HepG2 (cell line): Measurements from ENCODE around the gene RNF40. TPM values are rescaled to one million over a fixed set of nuclear protein-coding genes. Genes with fewer than 3 reads are reported as not detected.

Source experiments
- ETV5 ChIP-seq: IDR thresholded peaks from 2 replicates; pipeline ENCODE4 v1.6.1; 2018; ENCODE audit warnings: missing biosample characterization, missing genetic modification reagents, inconsistent platforms, borderline replicate concordance
- HOXA3 ChIP-seq: sonication (generic); formaldehyde crosslinking; IDR thresholded peaks from 2 replicates; pipeline ENCODE4 v1.5.0; 2020; ENCODE audit warnings: missing genetic modification reagents
- KLF9 ChIP-seq: IDR thresholded peaks from 2 replicates; pipeline ENCODE4 v1.6.1; 2016; ENCODE audit warnings: low read depth
- PAF1 ChIP-seq: IDR thresholded peaks from 2 replicates; pipeline ENCODE4 v1.6.1; 2016; ENCODE audit warnings: missing genetic modification reagents, missing compliant biosample characterization
- PCBP1 ChIP-seq: fragments of 200-400 bp; formaldehyde crosslinking; IDR thresholded peaks from 2 replicates; pipeline ENCODE4 v1.6.1; 2017; ENCODE audit warnings: mild to moderate bottlenecking, low read depth, low read length, borderline replicate concordance
- RBM39 ChIP-seq: fragments of 200-400 bp; formaldehyde crosslinking; IDR thresholded peaks from one replicate; pipeline ENCODE4 v1.6.1; 2018; ENCODE audit warnings: antibody characterized with exemption, mild to moderate bottlenecking, low read depth, low read length; ENCODE audit not compliant: poor library complexity, severe bottlenecking
- REXO4 ChIP-seq: sonication (generic); formaldehyde crosslinking; IDR thresholded peaks from 2 replicates; pipeline ENCODE4 v1.8.0; 2022; ENCODE audit warnings: missing genetic modification reagents, mild to moderate bottlenecking, borderline replicate concordance
- SALL1 ChIP-seq: sonication (generic); formaldehyde crosslinking; IDR thresholded peaks from 2 replicates; pipeline ENCODE4 v1.8.0; 2022; ENCODE audit warnings: mild to moderate bottlenecking, missing genetic modification reagents
- SNAPC2 ChIP-seq: sonication (generic); formaldehyde crosslinking; IDR thresholded peaks from 2 replicates; pipeline ENCODE4 v1.8.1; 2022; ENCODE audit warnings: mild to moderate bottlenecking, missing genetic modification reagents
- SP5 ChIP-seq: IDR thresholded peaks from 2 replicates; pipeline ENCODE4 v1.6.1; 2016; ENCODE audit warnings: low read depth, borderline replicate concordance
- SRSF1 ChIP-seq: fragments of 200-400 bp; formaldehyde crosslinking; optimal IDR thresholded peaks from 2 replicates; pipeline ENCODE3; 2017; ENCODE audit warnings: mild to moderate bottlenecking, low read depth, low read length, moderate library complexity
- U2AF1 ChIP-seq: fragments of 200-400 bp; formaldehyde crosslinking; optimal IDR thresholded peaks from 2 replicates; pipeline ENCODE3; 2017; ENCODE audit warnings: mild to moderate bottlenecking, low read depth, low read length
- ZNF263 ChIP-seq: sonication (generic); formaldehyde crosslinking; IDR thresholded peaks from 2 replicates; pipeline ENCODE4 v1.4.0; 2020; ENCODE audit warnings: missing genetic modification reagents
- ZNF589 ChIP-seq: sonication (generic); formaldehyde crosslinking; conservative IDR thresholded peaks from 2 replicates; pipeline ENCODE4 v1.8.0; 2022; ENCODE audit warnings: mild to moderate bottlenecking, moderate library complexity, missing genetic modification reagents
- ZNF615 ChIP-seq: sonication (generic); formaldehyde crosslinking; IDR thresholded peaks from 2 replicates; pipeline ENCODE4 v1.5.0; 2020; ENCODE audit warnings: mild to moderate bottlenecking, missing genetic modification reagents, borderline replicate concordance
- ZNF672 ChIP-seq: sonication (generic); formaldehyde crosslinking; IDR thresholded peaks from 2 replicates; pipeline ENCODE4 v1.8.1; 2022; ENCODE audit warnings: missing genetic modification reagents
- ZNF766 ChIP-seq: sonication (generic); formaldehyde crosslinking; IDR thresholded peaks from 2 replicates; pipeline ENCODE4 v1.5.0; 2020; ENCODE audit warnings: missing genetic modification reagents, borderline replicate concordance
- ZNF768 ChIP-seq: sonication (generic); formaldehyde crosslinking; IDR thresholded peaks from 2 replicates; pipeline ENCODE4 v1.4.0; 2020; ENCODE audit warnings: missing genetic modification reagents
- polyA plus RNA-seq, 8 experiments: library from polyadenylated mRNA; depleted of rRNA in 3 of 8; stranded (reverse) in 7 of 8; unstranded in 1 of 8; fragments of >200 nt; fragmentation: Illumina TruSeq in 4 of 8; extraction: Trizol in 4 of 8; gene quantifications; 2 replicates each; pipeline versions ENCODE4 v1.2.1 to v1.2.3, GENCODE V29; 2011 to 2016; ENCODE audit warnings: low read depth in 4 of 8, missing spikeins in 1 of 8, mixed read lengths in 1 of 8; ENCODE audit not compliant: insufficient read depth in 1 of 8
- total RNA-seq, 5 experiments: library from RNA; depleted of rRNA; stranded (reverse); fragments of >200 nt; fragmentation: Illumina TruSeq; extraction: Trizol; gene quantifications; 2 replicates each; pipeline ENCODE4 v1.2.3, GENCODE V29; 2016; ENCODE audit warnings: low read depth in 1 of 5
- TF ChIP-seq, protein P1 (sequence below): IDR thresholded peaks from 2 replicates; pipeline ENCODE4 v1.6.1; 2016; ENCODE audit warnings: mild to moderate bottlenecking, missing biosample characterization, missing genetic modification reagents
- TF ChIP-seq, protein P2 (sequence below): sonication (generic); formaldehyde crosslinking; IDR thresholded peaks from 2 replicates; pipeline ENCODE4 v1.4.0; 2020; ENCODE audit warnings: missing genetic modification reagents, mild to moderate bottlenecking, borderline replicate concordance
- TF ChIP-seq, protein P3 (sequence below): sonication (generic); formaldehyde crosslinking; IDR thresholded peaks from 2 replicates; pipeline ENCODE4 v1.9.0; 2022; ENCODE audit warnings: low read depth, missing genetic modification reagents
- TF ChIP-seq, protein P4 (sequence below): sonication (generic); formaldehyde crosslinking; IDR thresholded peaks from 2 replicates; pipeline ENCODE4 v1.8.1; 2022; ENCODE audit warnings: mild to moderate bottlenecking, missing genetic modification reagents
- TF ChIP-seq, protein P5 (sequence below): sonication (generic); formaldehyde crosslinking; IDR thresholded peaks from 2 replicates; pipeline ENCODE4 v1.4.0; 2020; ENCODE audit warnings: mild to moderate bottlenecking, low read depth, missing genetic modification reagents

Gene RNF40
- total and polyA plus RNA-seq, 2 of the 13 experiments (the other 11 are each of a cell fraction or from before 2014, with no cell fraction given): 84.0 to 85.6 TPM

DNA sequence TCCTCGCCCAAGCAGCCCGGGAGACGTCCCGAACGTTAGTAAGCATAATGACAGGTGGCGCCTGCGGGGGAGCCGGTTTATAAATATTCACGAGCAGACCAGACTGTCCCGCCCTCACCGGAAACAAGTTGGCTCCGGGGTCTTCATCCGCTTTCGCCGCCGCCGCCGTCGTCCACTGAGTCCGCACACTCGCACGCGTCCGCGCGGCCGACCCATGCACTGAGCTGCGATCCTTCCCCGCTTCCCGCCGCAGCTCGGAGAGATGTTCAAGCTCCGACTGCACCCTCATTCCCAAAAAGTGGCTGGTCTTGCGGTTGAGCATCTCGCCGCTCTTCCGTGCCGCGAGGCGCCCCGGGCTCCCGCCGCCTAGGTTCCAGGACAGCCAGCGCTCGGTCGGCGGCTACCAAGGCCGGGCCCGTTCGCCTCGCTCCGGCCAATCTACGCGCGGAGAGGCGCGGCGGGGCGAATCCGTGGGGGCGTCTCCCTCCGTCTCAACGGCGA lies 645 bp upstream of the RNF40 start (continued):
- TF ChIP-seq, protein P1, sequence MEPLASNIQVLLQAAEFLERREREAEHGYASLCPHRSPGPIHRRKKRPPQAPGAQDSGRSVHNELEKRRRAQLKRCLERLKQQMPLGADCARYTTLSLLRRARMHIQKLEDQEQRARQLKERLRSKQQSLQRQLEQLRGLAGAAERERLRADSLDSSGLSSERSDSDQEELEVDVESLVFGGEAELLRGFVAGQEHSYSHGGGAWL (CRISPR knock-in tag): 0 out of 2 replicates have a peak, but pooled peaks have one; percentile 17
- 0 out of 2 replicates have a peak, but pooled peaks have one; percentile 29 for TF ChIP-seq ZNF766 (CRISPR knock-in tag)
- TF ChIP-seq RBM39: peak; percentile 2
- peak; percentile 63; the same call in 1 of the 2 replicates for TF ChIP-seq KLF9 (CRISPR knock-in tag)
- peak; percentile 33; the same call in 1 of the 2 replicates for TF ChIP-seq REXO4
- TF ChIP-seq, protein P2, sequence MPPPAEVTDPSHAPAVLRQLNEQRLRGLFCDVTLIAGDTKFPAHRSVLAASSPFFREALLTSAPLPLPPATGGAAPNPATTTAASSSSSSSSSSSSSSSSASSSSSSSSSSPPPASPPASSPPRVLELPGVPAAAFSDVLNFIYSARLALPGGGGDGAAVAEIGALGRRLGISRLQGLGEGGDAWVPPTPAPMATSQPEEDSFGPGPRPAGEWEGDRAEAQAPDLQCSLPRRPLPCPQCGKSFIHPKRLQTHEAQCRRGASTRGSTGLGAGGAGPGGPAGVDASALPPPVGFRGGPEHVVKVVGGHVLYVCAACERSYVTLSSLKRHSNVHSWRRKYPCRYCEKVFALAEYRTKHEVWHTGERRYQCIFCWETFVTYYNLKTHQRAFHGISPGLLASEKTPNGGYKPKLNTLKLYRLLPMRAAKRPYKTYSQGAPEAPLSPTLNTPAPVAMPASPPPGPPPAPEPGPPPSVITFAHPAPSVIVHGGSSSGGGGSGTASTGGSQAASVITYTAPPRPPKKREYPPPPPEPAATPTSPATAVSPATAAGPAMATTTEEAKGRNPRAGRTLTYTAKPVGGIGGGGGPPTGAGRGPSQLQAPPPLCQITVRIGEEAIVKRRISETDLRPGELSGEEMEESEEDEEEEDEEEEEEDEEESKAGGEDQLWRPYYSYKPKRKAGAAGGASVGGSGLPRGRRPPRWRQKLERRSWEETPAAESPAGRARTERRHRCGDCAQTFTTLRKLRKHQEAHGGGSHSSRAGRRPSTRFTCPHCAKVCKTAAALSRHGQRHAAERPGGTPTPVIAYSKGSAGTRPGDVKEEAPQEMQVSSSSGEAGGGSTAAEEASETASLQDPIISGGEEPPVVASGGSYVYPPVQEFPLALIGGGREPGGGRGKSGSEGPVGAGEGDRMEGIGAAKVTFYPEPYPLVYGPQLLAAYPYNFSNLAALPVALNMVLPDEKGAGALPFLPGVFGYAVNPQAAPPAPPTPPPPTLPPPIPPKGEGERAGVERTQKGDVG: 0 out of 2 replicates have a peak, but pooled peaks have one; percentile 41
- TF ChIP-seq ZNF589 (CRISPR knock-in tag): 0 out of 2 replicates have a peak, but pooled peaks have one; percentile 53
- TF ChIP-seq ETV5: peak; percentile 54; the same call in 1 of the 2 replicates
- TF ChIP-seq ZNF263 (CRISPR knock-in tag): peak; percentile 57; the same call in 1 of the 2 replicates
- TF ChIP-seq U2AF1: peak; percentile 7
- TF ChIP-seq, protein P3, sequence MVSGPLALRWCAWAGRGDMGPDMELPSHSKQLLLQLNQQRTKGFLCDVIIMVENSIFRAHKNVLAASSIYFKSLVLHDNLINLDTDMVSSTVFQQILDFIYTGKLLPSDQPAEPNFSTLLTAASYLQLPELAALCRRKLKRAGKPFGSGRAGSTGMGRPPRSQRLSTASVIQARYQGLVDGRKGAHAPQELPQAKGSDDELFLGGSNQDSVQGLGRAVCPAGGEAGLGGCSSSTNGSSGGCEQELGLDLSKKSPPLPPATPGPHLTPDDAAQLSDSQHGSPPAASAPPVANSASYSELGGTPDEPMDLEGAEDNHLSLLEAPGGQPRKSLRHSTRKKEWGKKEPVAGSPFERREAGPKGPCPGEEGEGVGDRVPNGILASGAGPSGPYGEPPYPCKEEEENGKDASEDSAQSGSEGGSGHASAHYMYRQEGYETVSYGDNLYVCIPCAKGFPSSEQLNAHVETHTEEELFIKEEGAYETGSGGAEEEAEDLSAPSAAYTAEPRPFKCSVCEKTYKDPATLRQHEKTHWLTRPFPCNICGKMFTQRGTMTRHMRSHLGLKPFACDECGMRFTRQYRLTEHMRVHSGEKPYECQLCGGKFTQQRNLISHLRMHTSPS: peak; percentile 23; the same call in 1 of the 2 replicates
- no peak for TF ChIP-seq PCBP1
- peak; percentile 51; the same call in 1 of the 2 replicates for TF ChIP-seq ZNF672
- no peak for TF ChIP-seq HOXA3 (CRISPR knock-in tag)
- TF ChIP-seq SNAPC2 (CRISPR knock-in tag): peak; percentile 14; the same call in 1 of the 2 replicates
- no peak for TF ChIP-seq SALL1 (CRISPR knock-in tag)
- TF ChIP-seq SRSF1: peak; percentile 48
- TF ChIP-seq ZNF768 (CRISPR knock-in tag): peak; percentile 70; the same call in 1 of the 2 replicates
- TF ChIP-seq SP5 (CRISPR knock-in tag): no peak
- peak; percentile 94 for TF ChIP-seq ZNF615 (CRISPR knock-in tag)
- TF ChIP-seq, protein P4, sequence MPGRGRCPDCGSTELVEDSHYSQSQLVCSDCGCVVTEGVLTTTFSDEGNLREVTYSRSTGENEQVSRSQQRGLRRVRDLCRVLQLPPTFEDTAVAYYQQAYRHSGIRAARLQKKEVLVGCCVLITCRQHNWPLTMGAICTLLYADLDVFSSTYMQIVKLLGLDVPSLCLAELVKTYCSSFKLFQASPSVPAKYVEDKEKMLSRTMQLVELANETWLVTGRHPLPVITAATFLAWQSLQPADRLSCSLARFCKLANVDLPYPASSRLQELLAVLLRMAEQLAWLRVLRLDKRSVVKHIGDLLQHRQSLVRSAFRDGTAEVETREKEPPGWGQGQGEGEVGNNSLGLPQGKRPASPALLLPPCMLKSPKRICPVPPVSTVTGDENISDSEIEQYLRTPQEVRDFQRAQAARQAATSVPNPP (CRISPR knock-in tag): 0 out of 2 replicates have a peak, but pooled peaks have one; percentile 21
- TF ChIP-seq PAF1 (CRISPR knock-in tag): no peak
- TF ChIP-seq, protein P5, sequence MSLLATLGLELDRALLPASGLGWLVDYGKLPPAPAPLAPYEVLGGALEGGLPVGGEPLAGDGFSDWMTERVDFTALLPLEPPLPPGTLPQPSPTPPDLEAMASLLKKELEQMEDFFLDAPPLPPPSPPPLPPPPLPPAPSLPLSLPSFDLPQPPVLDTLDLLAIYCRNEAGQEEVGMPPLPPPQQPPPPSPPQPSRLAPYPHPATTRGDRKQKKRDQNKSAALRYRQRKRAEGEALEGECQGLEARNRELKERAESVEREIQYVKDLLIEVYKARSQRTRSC: no peak
